Measurements from ENCODE around the gene PRKCG. TPM values are rescaled to one million over a fixed set of nuclear protein-coding genes. Genes with fewer than 3 reads are reported as not detected.
"Not testable (repeated sequence)": the region's sequence is repeated elsewhere in the genome, so short reads cannot be mapped to it uniquely, and the experiment has no call there.

The PRKCG gene
- total RNA-seq, 2 experiments from 2014 or later: 0.25 TPM; not detected in 1

- ChIA-PET POLR2A (interaction anchor here (0.6 kb wide), 3 partner anchors 10 to 514 kb away, joined by 3 to 5 read pairs (median 3); no protein-coding TSS in a partner anchor), CTCF (interaction anchor here (1.3 kb wide), 1 partner anchor 16 kb away, joined by 3 read pairs; the partner anchor contains the start of gene PRKCG)
- ATAC-seq (peak; percentile 30), DNase-seq (peak; percentile 79)
- intact Hi-C loops (cut with DNase I, micrococcal nuclease): loop anchor here (2.0 to 10.0 kb wide), 9 partner anchors 17 to 1789 kb away; partner anchors contain the start of genes FIZ1 (in 1 of the 2), LENG9 (in 1 of the 2), PRKCG (in 1 of the 2) and TSEN34 (in 1 of the 2)
- peak overlapping the region; percentile 91 for H3K4me3 Mint-ChIP-seq
- peaks cover 27% of the 10 kb centered on the region for H3K4me1 Mint-ChIP-seq
- no peaks in the 10 kb centered on the region for H3K27me3 Mint-ChIP-seq
- no peaks in the 10 kb centered on the region for H3K9me3 Mint-ChIP-seq (ENCODE audit: low read depth)
- H3K27ac Mint-ChIP-seq: peak overlapping the region; percentile 88
- H3K36me3 Mint-ChIP-seq (ENCODE audit: low read depth): peaks cover 11% of the 10 kb centered on the region
Measured at GRCh38 chr19:53865918-53866864, 15.8 kb upstream of the PRKCG start.

- H3K27me3 Mint-ChIP-seq: no peaks in the 10 kb centered on the region
- no peak for ATAC-seq
- peaks cover 14% of the 10 kb centered on the region for H3K36me3 Mint-ChIP-seq (ENCODE audit: low read depth)
- peaks cover 32% of the 10 kb centered on the region for H3K4me1 Mint-ChIP-seq
- ChIA-PET CTCF (interaction anchor here (1.0 to 1.4 kb wide), 3 partner anchors 15 to 74 kb away, joined by 3 to 4 read pairs (median 4); partner anchors contain the start of gene PRKCG), POLR2A (interaction anchor here (0.6 to 1.6 kb wide), 4 partner anchors 9 to 431 kb away, joined by 3 to 5 read pairs (median 4); partner anchors contain the start of gene CNOT3)
- H3K27ac Mint-ChIP-seq: peak overlapping the region; percentile 88
- no peak for DNase-seq
- peak overlapping the region; percentile 91 for H3K4me3 Mint-ChIP-seq
- H3K9me3 Mint-ChIP-seq (ENCODE audit: low read depth): no peaks in the 10 kb centered on the region
- intact Hi-C loops (cut with DNase I, micrococcal nuclease): loop anchor here (1.0 to 10.0 kb wide), 15 partner anchors 16 to 1788 kb away; partner anchors contain the start of genes LENG9 (in 2 of the 2), CNOT3 (in 1 of the 2), FIZ1 (in 1 of the 2) and LENG8 (in 1 of the 2)
Measured at GRCh38 chr19:53866865-53867224, 15.2 kb upstream of the PRKCG start.

GRCh38 chr19:53867225-53868090 lies 14.5 kb upstream of the PRKCG start, which contains the start of gene MYADM:
TSS of gene MYADM (plus strand) at chr19:53867883. CDS start at chr19:53873530, 5,647 bp downstream.
- CTCF ChIA-PET: interaction anchor here (1.0 to 1.4 kb wide), 2 partner anchors 14 to 75 kb away, joined by 4 read pairs; partner anchors contain the start of gene PRKCG
- intact Hi-C loops (cut with DNase I, micrococcal nuclease): loop anchor here (1.0 to 10.0 kb wide), 16 partner anchors 15 to 1787 kb away; partner anchors contain the start of genes CNOT3 (in 2 of the 2), LENG9 (in 2 of the 2), FIZ1 (in 1 of the 2) and LENG8 (in 1 of the 2)

GRCh38 chr19:53868091-53868891 lies 13.7 kb upstream of the PRKCG start:
- DNase-seq: peak; percentile 61
- Mint-ChIP-seq H3K27me3 (no peaks in the 10 kb centered on the region), H3K27ac (peak overlapping the region; percentile 78), H3K4me1 (peaks cover 40% of the 10 kb centered on the region), H3K36me3 (ENCODE audit: low read depth) (peaks cover 21% of the 10 kb centered on the region), H3K9me3 (ENCODE audit: low read depth) (no peaks in the 10 kb centered on the region), H3K4me3 (peak overlapping the region; percentile 91)
- POLR2A ChIA-PET: interaction anchor here (0.6 to 1.6 kb wide), 5 partner anchors 8 to 1786 kb away, joined by 3 to 5 read pairs (median 3); partner anchors contain the start of genes CNOT3 and MBOAT7
- intact Hi-C loops (cut with DNase I, micrococcal nuclease): loop anchor here (2.0 to 10.0 kb wide), 8 partner anchors 269 to 1787 kb away; partner anchors contain the start of genes CNOT3 (in 1 of the 2), LENG9 (in 1 of the 2), TSEN34 (in 1 of the 2) and U2AF2 (in 1 of the 2)
- CTCF ChIA-PET: interaction anchor here (0.5 to 1.4 kb wide), 3 partner anchors 14 to 268 kb away, joined by 3 to 4 read pairs (median 4); partner anchors contain the start of gene PRKCG
- ATAC-seq: peak; percentile 0

More at GRCh38 chr19:53867225-53868090, 14.5 kb upstream of the PRKCG start, which contains the start of gene MYADM:
- peak within 1 kb of the TSS; percentile 88 for H3K27ac Mint-ChIP-seq
- ATAC-seq (peak; percentile 71), DNase-seq (peak; percentile 99)
- H3K9me3 Mint-ChIP-seq (ENCODE audit: low read depth): no peaks in the 10 kb centered on the region
- H3K36me3 Mint-ChIP-seq (ENCODE audit: low read depth): peaks cover 14% of the 10 kb centered on the region
- no peaks in the 10 kb centered on the region for H3K27me3 Mint-ChIP-seq
- peak within 1 kb of the TSS; percentile 91 for H3K4me3 Mint-ChIP-seq
- H3K4me1 Mint-ChIP-seq: peaks cover 32% of the 10 kb centered on the region
- POLR2A ChIA-PET: interaction anchor here (0.6 to 1.6 kb wide), 4 partner anchors 9 to 431 kb away, joined by 3 to 5 read pairs (median 4); partner anchors contain the start of gene CNOT3

GRCh38 chr19:53868892-53869804 lies 12.8 kb upstream of the PRKCG start:
- ChIA-PET POLR2A (interaction anchor here (0.6 to 0.7 kb wide), 2 partner anchors 320 to 1785 kb away, joined by 3 read pairs; partner anchors contain the start of gene MBOAT7), CTCF (interaction anchor here (0.5 kb wide), 1 partner anchor 267 kb away, joined by 3 read pairs; no protein-coding TSS in a partner anchor)
- DNase-seq (peak; percentile 92), ATAC-seq (peak; percentile 56)
- peak overlapping the region; percentile 91 for H3K4me3 Mint-ChIP-seq
- no peaks in the 10 kb centered on the region for H3K27me3 Mint-ChIP-seq
- intact Hi-C loops (cut with DNase I, micrococcal nuclease): loop anchor here (1.0 to 10.0 kb wide), 12 partner anchors 10 to 1786 kb away; partner anchors contain the start of genes CNOT3 (in 1 of the 2), LENG1 (in 1 of the 2), LENG9 (in 1 of the 2) and NDUFA3 (in 1 of the 2)
- H3K36me3 Mint-ChIP-seq (ENCODE audit: low read depth): peaks cover 29% of the 10 kb centered on the region
- H3K27ac Mint-ChIP-seq: peak overlapping the region; percentile 83
- H3K4me1 Mint-ChIP-seq: peaks cover 49% of the 10 kb centered on the region
- no peaks in the 10 kb centered on the region for H3K9me3 Mint-ChIP-seq (ENCODE audit: low read depth)

- DNase-seq; H3K9me3 Mint-ChIP-seq (ENCODE audit: low read depth); POLR2A ChIA-PET; H3K27me3 Mint-ChIP-seq; ATAC-seq: not testable (repeated sequence)
- CTCF ChIA-PET: interaction anchor here (0.6 kb wide), 1 partner anchor 15 kb away, joined by 3 read pairs; no protein-coding TSS in a partner anchor
- intact Hi-C loops (cut with DNase I, micrococcal nuclease): loop anchor here (1.0 to 10.0 kb wide), 12 partner anchors 9 to 1785 kb away; partner anchors contain the start of genes CNOT3 (in 1 of the 2), LENG1 (in 1 of the 2), LENG9 (in 1 of the 2) and NDUFA3 (in 1 of the 2)
- peak overlapping the region; percentile 83 for H3K27ac Mint-ChIP-seq
- peaks cover 57% of the 10 kb centered on the region for H3K4me1 Mint-ChIP-seq
- peak overlapping the region; percentile 91 for H3K4me3 Mint-ChIP-seq
- peaks cover 37% of the 10 kb centered on the region for H3K36me3 Mint-ChIP-seq (ENCODE audit: low read depth)
Measured at GRCh38 chr19:53869805-53870484, 12.1 kb upstream of the PRKCG start.

- POLR2A ChIA-PET: interaction anchor here (1.4 kb wide), 1 partner anchor 28 kb away, joined by 4 read pairs; no protein-coding TSS in a partner anchor
Measured at GRCh38 chr19:53870485-53870844, 11.5 kb upstream of the PRKCG start.

GRCh38 chr19:53871454-53871853 lies 10.5 kb upstream of the PRKCG start:
- intact Hi-C loops (cut with DNase I, micrococcal nuclease): no loop called here
- H3K4me1 Mint-ChIP-seq: peaks cover 60% of the 10 kb centered on the region
- H3K27me3 Mint-ChIP-seq: no peaks in the 10 kb centered on the region
- peak overlapping the region; percentile 56 for H3K27ac Mint-ChIP-seq
- H3K9me3 Mint-ChIP-seq (ENCODE audit: low read depth): no peaks in the 10 kb centered on the region
- ATAC-seq (no peak), DNase-seq (no peak)
- ChIA-PET POLR2A (interaction anchor here (1.4 kb wide), 1 partner anchor 27 kb away, joined by 4 read pairs; no protein-coding TSS in a partner anchor), CTCF (interaction anchor here (0.6 kb wide), 1 partner anchor 223 kb away, joined by 3 read pairs; no protein-coding TSS in a partner anchor)
- H3K36me3 Mint-ChIP-seq (ENCODE audit: low read depth): peaks cover 42% of the 10 kb centered on the region
- peak overlapping the region; percentile 66 for H3K4me3 Mint-ChIP-seq

More at GRCh38 chr19:53870485-53870844, 11.5 kb upstream of the PRKCG start:
- DNase-seq (no peak), ATAC-seq (no peak)
- H3K9me3 Mint-ChIP-seq (ENCODE audit: low read depth): no peaks in the 10 kb centered on the region
- CTCF ChIA-PET: interaction anchor here (0.6 kb wide), 2 partner anchors 9 to 14 kb away, joined by 3 to 4 read pairs; no protein-coding TSS in a partner anchor
- intact Hi-C loops (cut with DNase I, micrococcal nuclease): no loop called here
- no peak overlapping the region for H3K27ac Mint-ChIP-seq
- H3K4me1 Mint-ChIP-seq: peaks cover 60% of the 10 kb centered on the region
- H3K4me3 Mint-ChIP-seq: peak overlapping the region; percentile 66
- no peaks in the 10 kb centered on the region for H3K27me3 Mint-ChIP-seq
- H3K36me3 Mint-ChIP-seq (ENCODE audit: low read depth): peaks cover 37% of the 10 kb centered on the region

Measured in activated CD4-positive, alpha-beta T cell treated with anti-CD3 and anti-CD28 coated beads for 36 hours (primary cell).